Left ventricle myocardium inferior (tissue), 1 donor: ENCODE results near the gene CAND1. TPM values are rescaled to one million over a fixed set of nuclear protein-coding genes. Genes with fewer than 3 reads are reported as not detected.

Experiments
- DNase-seq: peaks from one replicate; pipeline ENCODE4 v3.0.0-alpha.2; 2020
- H3K27ac ChIP-seq: fragments of 200-600 bp; replicated peaks from 2 replicates; pipeline ENCODE4 v1.8.0; 2021
- H3K27me3 ChIP-seq: fragments of 200-600 bp; 2 replicates; pipeline ENCODE4 v1.8.0; 2021; ENCODE audit warnings: low read depth
- H3K36me3 ChIP-seq: fragments of 200-600 bp; 2 replicates; pipeline ENCODE4 v1.8.0; 2021
- H3K4me1 ChIP-seq: fragments of 200-600 bp; 2 replicates; pipeline ENCODE4 v1.8.0; 2021
- H3K4me3 ChIP-seq: fragments of 200-600 bp; 2 replicates; pipeline ENCODE4 v1.8.0; 2021; ENCODE audit warnings: mild to moderate bottlenecking, moderate library complexity
- H3K9me3 ChIP-seq: fragments of 200-600 bp; replicated peaks from 2 replicates; pipeline ENCODE4 v1.8.0; 2021
- intact Hi-C: fragments of 100-400 bp; cut with micrococcal nuclease; formaldehyde crosslinking; loops from one replicate; pipeline ENCODE4 v1.11.0; 2022
- total RNA-seq: library from RNA; stranded (reverse); fragmentation: NEBNext Ultra II Directional; extraction: Animal tissue kit (Norgen Biotek cat#: 25700); gene quantifications from one replicate; pipeline ENCODE4 v1.2.1, GENCODE V29; 2021
- TF ChIP-seq, protein P1 (sequence below): fragments of 200-600 bp; IDR thresholded peaks from 2 replicates; pipeline ENCODE4 v1.8.0; 2021; ENCODE audit warnings: antibody characterized with exemption, mild to moderate bottlenecking, borderline replicate concordance
- donor health status: DM: no; HTN: yes; CAD: no; lungs with severe emphysema.

CAND1 gene
- total RNA-seq, 1 donor from 2014 or later = 32.9 TPM

DNA sequence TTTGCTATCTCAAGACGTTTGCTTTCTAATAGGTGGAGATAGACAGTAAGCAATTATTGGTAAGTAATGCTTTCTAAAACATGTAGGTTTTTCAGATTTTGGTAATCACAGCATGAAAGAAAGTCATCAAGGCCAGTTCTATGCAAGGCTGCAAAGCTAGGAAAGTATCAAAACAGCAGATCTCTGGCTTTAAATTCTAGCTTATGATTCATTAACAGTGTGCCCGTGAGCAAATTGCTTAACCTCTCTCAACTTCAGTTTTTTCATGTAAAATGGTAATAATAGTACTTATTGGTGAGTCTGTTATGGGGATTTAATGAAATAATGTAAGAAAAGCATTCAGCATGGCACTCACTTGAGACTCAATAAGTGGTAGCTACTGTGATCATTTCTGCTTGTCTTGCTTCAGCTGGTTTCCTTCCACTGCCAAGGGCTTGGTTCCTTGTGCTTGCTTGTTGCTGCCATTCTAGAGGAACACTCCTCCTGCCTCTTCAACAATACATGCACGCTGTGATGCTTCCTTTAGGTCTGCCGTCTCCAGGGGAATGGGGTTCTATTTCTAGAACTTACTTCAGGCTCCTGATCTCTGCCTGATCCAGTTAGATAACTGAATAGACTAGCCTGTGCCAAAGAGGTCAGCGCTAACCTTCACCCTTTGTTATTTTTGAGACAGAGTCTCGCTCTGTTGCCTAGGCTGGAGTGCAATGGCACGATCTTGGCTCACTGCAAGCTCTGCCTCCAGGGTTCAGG, 88.4 kb downstream of the CAND1 start:
- Histone ChIP-seq H3K27ac (peak overlapping the region; percentile 49), H3K27me3 (no peaks in the 10 kb centered on the region), H3K4me3 (no peak overlapping the region), H3K36me3 (no peaks in the 10 kb centered on the region), H3K9me3 (no peaks in the 10 kb centered on the region), H3K4me1 (peaks cover 40% of the 10 kb centered on the region)
- no peak for DNase-seq
- intact Hi-C loops = loop anchor here (5.0 kb wide), 1 partner anchor 585 kb away; no protein-coding TSS in a partner anchor
- TF ChIP-seq, protein P1, sequence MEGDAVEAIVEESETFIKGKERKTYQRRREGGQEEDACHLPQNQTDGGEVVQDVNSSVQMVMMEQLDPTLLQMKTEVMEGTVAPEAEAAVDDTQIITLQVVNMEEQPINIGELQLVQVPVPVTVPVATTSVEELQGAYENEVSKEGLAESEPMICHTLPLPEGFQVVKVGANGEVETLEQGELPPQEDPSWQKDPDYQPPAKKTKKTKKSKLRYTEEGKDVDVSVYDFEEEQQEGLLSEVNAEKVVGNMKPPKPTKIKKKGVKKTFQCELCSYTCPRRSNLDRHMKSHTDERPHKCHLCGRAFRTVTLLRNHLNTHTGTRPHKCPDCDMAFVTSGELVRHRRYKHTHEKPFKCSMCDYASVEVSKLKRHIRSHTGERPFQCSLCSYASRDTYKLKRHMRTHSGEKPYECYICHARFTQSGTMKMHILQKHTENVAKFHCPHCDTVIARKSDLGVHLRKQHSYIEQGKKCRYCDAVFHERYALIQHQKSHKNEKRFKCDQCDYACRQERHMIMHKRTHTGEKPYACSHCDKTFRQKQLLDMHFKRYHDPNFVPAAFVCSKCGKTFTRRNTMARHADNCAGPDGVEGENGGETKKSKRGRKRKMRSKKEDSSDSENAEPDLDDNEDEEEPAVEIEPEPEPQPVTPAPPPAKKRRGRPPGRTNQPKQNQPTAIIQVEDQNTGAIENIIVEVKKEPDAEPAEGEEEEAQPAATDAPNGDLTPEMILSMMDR = no peak

DNA sequence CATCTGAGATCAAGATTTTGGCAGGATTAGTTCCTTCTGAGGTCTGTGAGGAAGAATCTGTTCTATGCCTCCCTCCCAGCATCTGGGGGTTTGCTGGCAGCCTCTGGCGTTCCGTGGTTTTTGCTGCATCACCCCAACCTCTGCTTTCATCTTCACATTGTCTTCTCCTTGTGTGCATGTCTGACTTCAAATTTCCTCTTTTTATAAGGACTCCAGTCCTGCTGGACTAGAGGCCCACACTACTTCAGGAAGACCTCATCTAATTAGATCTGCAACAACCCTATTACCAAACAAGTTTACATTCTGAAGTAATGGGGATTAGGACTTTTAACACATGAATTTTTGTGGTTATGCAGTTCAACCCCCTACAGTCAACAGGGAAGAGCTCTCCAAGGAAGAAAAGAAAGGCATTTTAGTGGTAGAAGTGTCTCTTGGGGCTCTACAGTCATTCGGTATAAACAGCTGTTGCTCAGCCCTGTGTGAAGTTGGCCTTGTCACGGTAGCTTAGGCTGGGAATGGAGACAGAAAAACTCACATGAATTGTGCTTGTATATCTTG, 89.7 kb downstream of the CAND1 start:
- H3K9me3 ChIP-seq = no peaks in the 10 kb centered on the region
- H3K36me3 ChIP-seq = no peaks in the 10 kb centered on the region
- H3K27ac ChIP-seq = peak overlapping the region; percentile 49
- no peak for DNase-seq
- TF ChIP-seq, protein P1 = no peak
- no peaks in the 10 kb centered on the region for H3K27me3 ChIP-seq
- H3K4me3 ChIP-seq = no peak overlapping the region
- intact Hi-C loops = loop anchor here (5.0 kb wide), 1 partner anchor 583 kb away; no protein-coding TSS in a partner anchor
- H3K4me1 ChIP-seq = peaks cover 38% of the 10 kb centered on the region

DNA sequence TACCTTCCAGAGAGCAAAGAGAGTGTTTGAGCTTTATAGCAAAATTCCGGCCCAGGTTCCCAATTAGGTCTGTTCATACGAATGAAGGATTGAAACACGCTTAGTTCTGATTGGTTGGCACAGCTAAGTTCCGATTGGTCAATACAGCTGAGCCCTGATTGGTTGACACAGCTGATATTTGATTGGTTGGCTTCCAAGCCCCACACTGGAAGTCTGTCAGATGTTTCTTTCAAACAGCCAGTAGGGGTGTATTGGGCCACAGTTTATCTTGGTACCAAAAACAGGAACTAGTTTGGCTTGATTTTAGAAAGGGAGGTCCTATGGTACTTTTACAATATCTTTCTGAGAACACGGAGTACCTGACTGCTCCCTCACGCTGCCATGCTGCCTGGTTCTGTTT, 93.4 kb downstream of the CAND1 start:
- no peak overlapping the region for H3K27ac ChIP-seq
- intact Hi-C loops = no loop called here

DNA sequence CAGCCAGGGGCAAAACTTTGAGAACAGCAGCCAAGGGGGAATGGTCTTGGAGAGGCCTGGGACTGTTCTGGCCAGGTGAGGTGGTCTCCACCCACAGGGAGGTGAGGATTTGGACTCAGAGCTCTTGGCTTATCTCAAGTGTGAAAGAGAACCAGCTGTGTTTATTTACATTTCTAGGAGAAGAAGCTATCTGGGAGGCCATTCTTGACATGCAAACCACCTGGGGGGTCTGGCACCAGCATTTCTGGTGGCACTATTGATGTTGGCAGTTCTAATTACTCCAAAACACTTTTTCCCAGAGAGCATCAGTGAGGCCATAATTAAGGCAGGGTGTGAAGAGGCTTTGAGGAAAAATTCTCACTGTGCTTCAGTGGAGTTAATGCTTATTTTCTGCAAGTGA, 95.1 kb downstream of the CAND1 start:
- Histone ChIP-seq H3K27ac (no peak overlapping the region), H3K4me3 (no peak overlapping the region), H3K27me3 (no peaks in the 10 kb centered on the region), H3K36me3 (no peaks in the 10 kb centered on the region), H3K4me1 (no peaks in the 10 kb centered on the region), H3K9me3 (no peaks in the 10 kb centered on the region)
- TF ChIP-seq, protein P1 = no peak
- intact Hi-C loops = no loop called here
- DNase-seq = no peak

More for the DNA sequence above, 93.4 kb downstream of the CAND1 start:
- TF ChIP-seq, protein P1 = no peak
- Histone ChIP-seq H3K36me3 (no peaks in the 10 kb centered on the region), H3K4me1 (peaks cover 6% of the 10 kb centered on the region), H3K4me3 (no peak overlapping the region), H3K27me3 (no peaks in the 10 kb centered on the region), H3K9me3 (no peaks in the 10 kb centered on the region)
- no peak for DNase-seq

DNA sequence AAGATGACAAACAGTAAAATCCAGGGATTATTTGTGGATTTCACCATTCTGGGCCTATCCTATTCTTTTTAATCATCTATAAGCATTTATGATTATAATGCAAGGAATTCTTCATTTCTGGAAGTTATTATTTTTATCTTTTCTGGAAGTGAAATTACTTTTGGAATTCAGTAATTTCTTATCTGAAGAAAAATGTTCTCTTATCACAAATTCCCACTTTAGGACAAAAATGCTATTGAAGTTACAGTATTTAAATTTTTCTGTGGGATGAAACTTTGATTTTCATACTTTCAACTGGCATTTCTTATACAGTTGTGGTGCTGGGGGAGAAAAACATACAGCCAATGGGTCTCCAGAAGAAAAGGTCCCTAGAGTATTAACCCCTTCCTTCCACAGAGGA, 96.0 kb downstream of the CAND1 start:
- intact Hi-C loops = no loop called here

More for the DNA sequence above, 96.0 kb downstream of the CAND1 start:
- Histone ChIP-seq H3K4me1 (no peaks in the 10 kb centered on the region), H3K36me3 (no peaks in the 10 kb centered on the region), H3K27me3 (no peaks in the 10 kb centered on the region), H3K4me3 (no peak overlapping the region), H3K9me3 (no peaks in the 10 kb centered on the region), H3K27ac (no peak overlapping the region)
- TF ChIP-seq, protein P1 = no peak
- DNase-seq = no peak
